Activated gamma-delta T cell treated with Interleukin-2 at 50 U/mL for 16 hours (primary cell): ENCODE measurements around the gene TBX4.
"Not testable (repeated sequence)": the region's sequence is repeated elsewhere in the genome, so short reads cannot be mapped to it uniquely, and the experiment has no call there.

Experiments
- DNase-seq: peaks from one replicate; pipeline ENCODE4 v3.0.0-alpha.2; 2020

TBX4 gene

DNA sequence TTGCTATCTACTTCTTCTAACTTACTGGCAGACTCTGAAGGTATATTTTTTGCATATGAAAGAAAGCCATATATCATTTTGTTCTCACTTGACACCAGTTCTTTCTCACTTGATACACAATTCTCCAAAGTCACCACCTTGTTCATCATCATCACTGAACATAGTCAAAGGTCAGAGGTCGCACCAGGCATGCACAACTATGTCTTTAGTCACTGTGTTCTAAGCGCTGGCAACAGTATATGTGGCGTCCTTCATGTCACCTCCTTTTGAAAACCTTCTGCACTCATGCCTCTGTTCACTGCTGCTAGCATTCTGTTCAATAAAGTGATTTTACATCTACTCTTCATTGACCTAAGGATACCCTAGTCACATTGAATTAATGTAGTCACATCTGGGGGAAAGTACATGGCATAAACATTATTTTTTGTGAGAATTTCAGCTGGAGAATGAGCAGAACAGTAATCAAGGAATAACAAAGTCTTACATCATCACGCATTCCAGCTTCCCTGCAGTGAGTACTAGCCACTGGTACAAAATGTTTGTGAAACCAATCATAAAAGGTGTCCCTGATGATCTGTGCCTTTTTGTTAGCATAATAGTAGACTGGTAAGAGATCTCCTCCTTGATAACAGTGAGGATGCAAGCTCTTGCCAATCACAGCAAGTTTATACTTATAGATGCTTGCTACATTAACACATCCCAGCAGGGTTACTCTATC, 20.5 kb upstream of the TBX4 start:
- no peak for DNase-seq

GRCh38 chr17:61436273-61436672, 15.9 kb upstream of the TBX4 start:
- no peak for DNase-seq

DNA sequence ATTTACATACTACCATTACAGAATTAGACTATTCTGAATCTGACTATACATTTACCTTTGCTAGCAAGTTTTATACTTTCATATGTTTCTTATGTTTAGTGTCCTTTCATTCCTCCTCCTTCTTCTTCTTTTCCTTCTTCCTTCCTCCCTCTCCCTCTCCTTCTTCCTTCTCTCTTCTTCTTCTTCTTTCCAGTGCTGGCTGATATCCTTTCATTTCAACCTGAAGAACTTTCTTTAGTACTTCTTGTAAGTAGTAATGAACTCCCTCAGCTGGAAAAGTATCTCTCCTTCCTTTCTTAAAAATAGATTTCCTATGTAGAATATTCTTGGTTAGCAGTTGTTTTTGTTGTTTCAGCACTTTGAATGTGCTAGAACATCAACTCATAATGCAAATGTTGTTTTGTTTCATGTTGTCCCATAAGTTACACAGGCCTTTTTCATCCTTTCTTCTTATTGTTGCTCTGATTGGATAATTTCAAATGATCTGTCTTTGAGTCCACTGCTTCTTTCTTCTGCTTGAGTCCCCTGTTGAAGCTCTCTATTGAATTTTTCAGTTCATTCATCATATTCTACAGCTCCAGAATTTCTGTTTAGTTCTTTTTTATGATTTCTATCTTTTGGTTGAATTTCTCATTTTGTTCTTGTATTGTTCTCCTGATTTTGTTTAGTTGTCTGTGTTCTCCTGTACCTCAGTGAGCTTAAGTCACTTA, 15.1 kb upstream of the TBX4 start:
- no peak for DNase-seq

- DNase-seq, result no peak
These were observed 11.5 kb upstream of the TBX4 start for GRCh38 chr17:61440697-61441096.

DNA sequence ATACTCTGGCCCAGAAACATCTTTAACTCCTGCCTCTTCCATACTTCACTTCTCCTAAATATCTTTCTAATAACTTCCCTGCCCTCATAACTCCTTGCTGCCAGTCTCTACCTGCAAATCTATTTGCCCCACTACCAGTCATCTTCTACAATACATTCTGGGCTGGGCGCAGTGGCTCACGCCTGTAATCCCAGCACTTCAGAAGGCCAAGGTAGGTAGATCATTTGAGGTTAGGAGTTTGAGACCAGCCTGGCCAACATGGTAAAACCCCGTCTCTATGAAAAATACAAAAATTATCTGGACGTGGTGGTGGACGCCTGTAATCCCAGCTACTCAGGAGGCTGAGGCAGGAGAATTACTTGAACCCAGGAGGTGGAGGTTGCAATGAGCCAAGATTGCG, 10.7 kb upstream of the TBX4 start:
- DNase-seq, result not testable (repeated sequence)

GRCh38 chr17:61442136-61442775, 10.0 kb upstream of the TBX4 start:
- no peak for DNase-seq

GRCh38 chr17:61442878-61443474, 9.2 kb upstream of the TBX4 start:
- DNase-seq, result no peak

- DNase-seq, result no peak
These were observed 8.7 kb upstream of the TBX4 start for GRCh38 chr17:61443475-61443882.

DNA sequence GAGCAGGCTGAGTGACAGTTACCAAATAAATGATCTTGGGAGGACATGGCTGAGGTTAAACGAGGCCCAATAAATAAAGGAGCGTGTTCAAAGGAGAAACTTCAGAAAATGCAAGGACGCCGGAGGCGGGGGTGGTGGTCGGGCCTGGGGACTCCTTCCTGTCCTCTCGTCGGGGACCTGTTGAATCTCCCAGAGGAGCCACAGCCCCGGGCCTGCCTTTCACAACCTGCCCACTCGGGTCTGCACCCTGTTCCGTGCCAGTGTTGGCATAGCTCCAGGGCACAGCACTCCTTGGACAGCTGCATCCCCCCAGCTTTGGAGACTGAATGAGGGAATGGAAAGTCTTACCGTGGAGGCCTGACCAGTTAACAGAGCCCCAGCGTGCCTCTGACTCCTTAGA, 8.1 kb upstream of the TBX4 start:
- DNase-seq, result no peak

DNA sequence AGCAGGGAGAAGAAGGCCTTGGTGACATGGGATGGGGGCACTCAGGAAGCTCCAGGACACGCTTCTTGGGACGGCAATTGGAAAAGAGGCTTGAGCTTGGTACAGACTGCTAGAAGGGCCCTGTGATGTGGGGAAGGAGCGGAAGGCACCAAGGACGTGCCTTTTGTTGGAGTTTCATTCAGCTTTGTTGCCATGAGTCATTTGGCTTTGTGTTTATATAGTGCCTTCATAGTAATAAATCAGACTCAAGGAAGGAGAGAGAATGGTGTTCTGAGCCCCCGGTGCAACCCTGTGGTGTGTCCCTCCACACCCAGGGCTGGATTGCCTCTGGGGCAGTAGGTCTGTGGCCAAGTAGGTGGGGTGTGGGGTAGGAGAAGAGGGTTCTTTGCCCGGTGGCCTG, 7.4 kb upstream of the TBX4 start:
- no peak for DNase-seq

GRCh38 chr17:61447358-61447757, 4.9 kb upstream of the TBX4 start:
- DNase-seq, result no peak

GRCh38 chr17:61448042-61448441, 4.2 kb upstream of the TBX4 start:
- DNase-seq, result no peak

DNA sequence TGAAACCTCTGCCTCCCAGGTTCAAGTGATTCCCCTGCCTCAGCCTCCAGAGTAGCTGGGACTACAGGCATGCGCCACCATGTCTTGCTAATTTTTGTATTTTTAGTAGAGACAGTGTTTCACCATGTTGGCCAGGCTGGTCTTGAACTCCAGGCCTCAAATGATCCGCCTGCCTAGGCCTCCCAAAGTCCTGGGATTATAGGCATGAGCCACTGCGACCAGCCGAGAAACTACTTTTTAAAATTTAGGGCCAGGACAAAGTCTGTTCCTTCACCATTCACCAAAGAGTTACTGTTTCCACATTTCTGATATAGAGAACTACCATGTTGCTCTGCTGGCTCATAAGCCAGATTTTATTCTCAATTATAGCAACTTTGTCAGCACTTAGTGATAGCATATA, 3.1 kb upstream of the TBX4 start:
- not testable (repeated sequence) for DNase-seq

- DNase-seq, result no peak
These were observed 2.2 kb upstream of the TBX4 start for GRCh38 chr17:61449707-61450640.

DNA sequence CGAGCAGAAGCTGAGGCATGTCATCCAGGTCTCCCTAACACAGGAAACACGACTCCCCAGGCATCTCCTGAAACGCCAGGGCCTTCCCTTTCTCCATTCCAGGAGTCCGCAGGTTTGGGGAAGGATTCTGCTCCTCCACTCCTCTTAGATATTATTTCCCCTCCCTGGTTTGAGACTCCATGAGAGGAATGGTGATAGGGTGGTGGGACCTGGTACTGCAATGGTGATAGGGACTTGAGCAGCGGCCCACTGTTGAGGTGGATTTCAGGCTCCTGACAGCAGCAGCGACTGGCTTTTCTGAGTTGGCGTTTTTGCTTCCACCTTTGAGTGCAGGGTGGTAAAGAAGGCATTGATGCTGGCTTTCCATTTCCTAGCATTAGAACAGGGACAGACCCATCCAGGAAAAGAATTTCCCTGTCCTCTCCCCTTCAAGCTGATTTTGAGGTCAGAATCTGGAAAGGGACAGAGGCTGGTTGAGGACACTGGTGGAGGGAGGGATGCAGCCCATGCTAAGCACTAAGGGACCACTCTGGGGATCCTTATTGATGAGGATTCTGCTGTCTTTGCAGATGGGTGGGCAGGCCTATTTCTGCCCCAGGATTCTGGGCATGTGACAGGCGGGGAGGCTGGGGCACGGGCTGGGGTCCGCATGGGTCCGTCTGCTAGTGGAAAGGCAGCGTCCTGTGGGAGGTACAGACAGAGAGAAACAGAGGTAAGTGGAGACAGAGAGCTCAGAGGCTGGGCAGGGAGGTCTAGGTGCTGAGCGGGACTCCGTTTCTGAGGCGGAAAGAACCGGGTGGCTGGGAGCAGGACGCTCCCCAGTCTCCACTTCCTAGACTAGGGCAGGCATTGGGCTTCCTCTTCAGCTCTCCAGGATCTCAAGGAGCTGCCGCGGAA, 1.3 kb upstream of the TBX4 start:
- no peak for DNase-seq

DNA sequence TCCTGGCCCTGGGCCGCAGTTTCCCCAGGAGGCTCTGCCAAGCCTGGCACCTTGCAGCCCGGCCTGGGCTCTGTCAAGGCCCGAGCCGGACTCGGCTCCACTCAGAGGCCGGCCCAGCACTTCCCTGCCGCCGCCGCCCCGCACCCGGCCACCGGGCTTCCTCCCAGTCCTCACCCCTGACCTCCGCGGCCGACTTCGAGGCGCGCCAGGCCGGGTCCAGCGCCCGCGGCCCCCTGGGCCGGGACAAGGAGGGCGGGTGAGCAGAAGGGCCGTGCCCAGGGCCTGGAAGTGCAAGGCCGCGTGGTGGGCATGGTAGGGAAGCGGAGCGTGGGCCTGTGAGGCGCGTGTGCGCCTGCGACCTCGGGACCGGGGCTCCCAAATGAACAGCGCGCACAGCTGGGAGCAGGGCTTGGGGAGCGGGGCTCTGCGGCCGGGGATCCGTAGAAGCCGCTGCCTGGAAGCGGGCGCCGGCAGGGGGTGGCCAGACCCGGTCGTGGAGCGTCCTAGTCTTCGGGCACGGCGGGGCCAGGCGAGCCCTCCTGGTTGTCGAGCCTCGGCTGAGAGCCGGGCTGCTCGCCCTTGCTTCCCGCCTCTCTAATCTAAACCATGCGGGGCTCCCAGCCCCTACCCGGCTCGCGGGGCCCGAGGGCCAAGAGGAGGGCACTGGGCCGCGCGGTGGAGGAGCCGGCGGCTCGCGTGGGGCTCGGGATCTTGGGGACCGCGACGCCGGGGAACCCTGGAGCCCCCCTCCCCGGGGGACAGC, 503 bp upstream of the TBX4 start:
- DNase-seq, result no peak

GRCh38 chr17:61453566-61454380, 1.6 kb downstream of the TBX4 start:
- no peak for DNase-seq

GRCh38 chr17:61454381-61455323, 2.4 kb downstream of the TBX4 start:
- DNase-seq, result no peak
